Effector CD8-positive, alpha-beta T cell (primary cell): ENCODE data around the gene SRRM4.

ENCODE experiments used
- DNase-seq: peaks from one replicate; lab custom pipeline; 2025; lab: John Stamatoyannopoulos, UW

SRRM4 gene

GRCh38 chr12:119202544-119202943 lies 221.2 kb downstream of the SRRM4 start:
- no peak for DNase-seq

GRCh38 chr12:119204131-119204530 lies 222.8 kb downstream of the SRRM4 start:
- DNase-seq: no peak

- no peak for DNase-seq
Observed at GRCh38 chr12:119204671-119205285, 223.4 kb downstream of the SRRM4 start.

GRCh38 chr12:119206348-119207062 lies 225.2 kb downstream of the SRRM4 start:
- no peak for DNase-seq

- DNase-seq: no peak
Observed at GRCh38 chr12:119207063-119207560, 225.8 kb downstream of the SRRM4 start.

GRCh38 chr12:119208626-119209061 lies 227.3 kb downstream of the SRRM4 start:
- no peak for DNase-seq

- no peak for DNase-seq
Observed at GRCh38 chr12:119211884-119212283, 230.5 kb downstream of the SRRM4 start.
